Ovary (tissue), 9 donors: Measurements from ENCODE around the gene BRICD5. TPM values are rescaled to one million over a fixed set of nuclear protein-coding genes. Genes with fewer than 3 reads are reported as not detected.
"Not testable (repeated sequence)": the region's sequence is repeated elsewhere in the genome, so short reads cannot be mapped to it uniquely, and the experiment has no call there.

Source experiments
- DNase-seq, 5 donors: peaks; one replicate each; pipeline ENCODE4 v3.0.0-alpha.2; 2019 to 2020
- H3K27ac ChIP-seq, 2 donors: fragments of 200-600 bp; one replicate each; pipeline versions ENCODE4 v1.5.1 to v1.8.0; 2019 to 2022
- H3K27me3 ChIP-seq: fragments of 200-600 bp; one replicate; pipeline ENCODE4 v1.8.0; 2022
- H3K36me3 ChIP-seq: fragments of 200-600 bp; sonication (generic); one replicate; pipeline ENCODE4 v1.5.1; 2019
- H3K4me1 ChIP-seq: one replicate; pipeline ENCODE4 v1.8.1; 2013; ENCODE audit warnings: mild to moderate bottlenecking, moderate library complexity; ENCODE audit not compliant: insufficient read depth
- H3K4me3 ChIP-seq: fragments of 200-600 bp; sonication (generic); one replicate; pipeline ENCODE4 v1.5.1; 2017
- H3K9me3 ChIP-seq, 2 donors: fragments of 200-600 bp in 1 of 2; sonication (generic) in 1 of 2; one replicate each; pipeline versions ENCODE4 v1.5.1 to v1.8.1; 2013 to 2019; ENCODE audit warnings: mild to moderate bottlenecking in 1 of 2, moderate library complexity in 1 of 2
- CTCF ChIP-seq, 3 donors: fragments of 450-650 bp in 2 of 3; fragments of 200-600 bp in 1 of 3; IDR thresholded peaks; one replicate each; pipeline versions ENCODE4 v1.5.1 to v1.8.0; 2016 to 2022; ENCODE audit warnings: antibody characterized with exemption in 3 of 3, mild to moderate bottlenecking in 1 of 3
- EP300 ChIP-seq: sonication (generic); formaldehyde crosslinking; IDR thresholded peaks from one replicate; pipeline ENCODE4 v1.6.1; 2017; ENCODE audit warnings: antibody characterized with exemption
- POLR2A ChIP-seq: fragments of 450-650 bp; IDR thresholded peaks from one replicate; pipeline ENCODE4 v1.6.1; 2017; ENCODE audit warnings: antibody characterized with exemption, mild to moderate bottlenecking, moderate library complexity
- WGBS, 3 donors: extraction: QIAGEN DNeasy Blood & Tissue Kit in 1 of 3; methylation state at CpG; one replicate each; pipeline versions ENCODE4 v1.1.5 to v1.1.7; 2013 to 2017; 5-methylcytosine and 5-hydroxymethylcytosine counted together
- intact Hi-C, 4 donors: fragments of 100-400 bp; cut with DNase I; formaldehyde crosslinking; loops; one replicate each; pipeline versions ENCODE4 v1.11.0 to v1.15.1; 2022 to 2023
- polyA plus RNA-seq, 2 donors: library from polyadenylated mRNA; stranded (reverse); fragments of 200-250 nt in 1 of 2; fragments of 350-450 nt in 1 of 2; fragmentation: Illumina TruSeq in 1 of 2; extraction: RNeasy Lipid Tissue Mini Kit (QIAGEN cat#74804) in 1 of 2; gene quantifications; one replicate each; pipeline ENCODE4 v1.2.3, GENCODE V29; 2013 to 2014
- total RNA-seq, 7 donors: library from RNA; depleted of rRNA in 2 of 7; stranded (reverse); fragments of >200 nt in 2 of 7; fragmentation: NEBNext Ultra II Directional in 3 of 7; extraction: Animal tissue kit (Norgen Biotek cat#: 25700) in 3 of 7; gene quantifications; one replicate each; pipeline versions ENCODE4 v1.1.0 to v1.2.4, GENCODE V29; 2016 to 2023
- donor health status: DM: no; HTN: no; CAD: no; lungs with moderate emphysema.
- donor health status: DM: no; HTN: no; CAD: no.
- donor health status: Bipolar disorder and iron deficiency.
- donor health status: DM: yes; HTN: yes; CAD: no.
- donor health status: DM: no; HTN: no; CAD: no.
- donor health status: DM: yes; HTN: yes; CAD: no.

BRICD5 gene
- total and polyA plus RNA-seq, 9 donors = 0.37 to 8.3 (median 6.2) TPM

GRCh38 chr16:2205104-2205966 is 5.3 kb downstream of the BRICD5 start, which contains the start of gene MLST8:
MLST8 (plus strand) TSS chr16:2205454; CDS start chr16:2206086, 632 bp downstream.
- H3K36me3 ChIP-seq = no peaks in the 10 kb centered on the region
- H3K9me3 ChIP-seq = no peaks in the 10 kb centered on the region
- H3K27ac ChIP-seq = peak within 1 kb of the TSS; percentile 97 to 99
- WGBS, 3 donors = 0 to 1% (median 0%) methylated on average over 42 to 93 of the region's 93 CpGs
- DNase-seq = peak; percentile 85 to 93 (median 91)
- no peaks in the 10 kb centered on the region for H3K27me3 ChIP-seq
- peak within 1 kb of the TSS; percentile 93 for H3K4me3 ChIP-seq
- intact Hi-C loops = no loop called here
- peaks cover 8% of the 10 kb centered on the region for H3K4me1 ChIP-seq
- TF ChIP-seq POLR2A (peak; percentile 77), CTCF (IDR thresholded peaks at IDR 0.05) (peak in 1 of 3 donors; percentile 25), EP300 (no peak)

GRCh38 chr16:2204416-2205103 is 6.1 kb downstream of the BRICD5 start:
- H3K9me3 ChIP-seq = no peaks in the 10 kb centered on the region
- WGBS, 3 donors = 51 to 57% (median 53%) methylated on average over 13 of the region's 13 CpGs
- no peaks in the 10 kb centered on the region for H3K36me3 ChIP-seq
- H3K27me3 ChIP-seq = no peaks in the 10 kb centered on the region
- H3K4me3 ChIP-seq = peak overlapping the region; percentile 93
- H3K4me1 ChIP-seq = peaks cover 8% of the 10 kb centered on the region
- TF ChIP-seq EP300 = no peak
- no peak for TF ChIP-seq CTCF (IDR thresholded peaks at IDR 0.05)
- TF ChIP-seq POLR2A = no peak
- intact Hi-C loops = no loop called here
- no peak for DNase-seq
- peak overlapping the region in 1 of 2 donors; percentile 99 for H3K27ac ChIP-seq

GRCh38 chr16:2203119-2203688 is 7.5 kb downstream of the BRICD5 start:
- H3K4me1 ChIP-seq, H3K4me3 ChIP-seq, H3K27me3 ChIP-seq, intact Hi-C loops, H3K27ac ChIP-seq, DNase-seq, H3K36me3 ChIP-seq, H3K9me3 ChIP-seq: not testable (repeated sequence)
- WGBS, 3 donors = 90 to 95% (median 95%) methylated on average over 8 of the region's 8 CpGs

- DNase-seq = no peak
- intact Hi-C loops = no loop called here
- H3K27ac ChIP-seq = no peak overlapping the region
- TF ChIP-seq EP300 (no peak), CTCF (IDR thresholded peaks at IDR 0.05) (no peak), POLR2A (no peak)
- no peaks in the 10 kb centered on the region for H3K9me3 ChIP-seq
- peaks cover 4% of the 10 kb centered on the region for H3K4me1 ChIP-seq
- WGBS, 3 donors = 84 to 90% (median 84%) methylated on average over 6 of the region's 6 CpGs
- H3K4me3 ChIP-seq = no peak overlapping the region
- peaks cover 2% of the 10 kb centered on the region for H3K27me3 ChIP-seq
- no peaks in the 10 kb centered on the region for H3K36me3 ChIP-seq
These were observed 10.3 kb downstream of the BRICD5 start for GRCh38 chr16:2200313-2200712.
